Mesothelial cell of epicardium (in vitro differentiated cells): ENCODE measurements around the gene NOL11. TPM values are rescaled to one million over a fixed set of nuclear protein-coding genes. Genes with fewer than 3 reads are reported as not detected.
A peak's percentile ranks its signal among the peaks of the same experiment; 100 is the strongest.

Source experiments
- DNase-seq, 2 experiments: peaks; one replicate each; pipeline ENCODE4 v3.0.0; 2021; ENCODE audit warnings: low spot score in 2 of 2; ENCODE audit not compliant: unreplicated experiment in 2 of 2
- H3K27ac Mint-ChIP-seq: 2 replicates; pipeline ENCODE4 v1.8.0; 2021; ENCODE audit warnings: mixed read lengths
- H3K27me3 Mint-ChIP-seq: 2 replicates; pipeline ENCODE4 v1.8.0; 2021; ENCODE audit warnings: low read depth, mixed read lengths
- H3K36me3 Mint-ChIP-seq: 2 replicates; pipeline ENCODE4 v1.8.0; 2021; ENCODE audit warnings: mixed read lengths
- H3K4me1 Mint-ChIP-seq: 2 replicates; pipeline ENCODE4 v1.8.0; 2021; ENCODE audit warnings: mixed read lengths
- H3K4me3 Mint-ChIP-seq: 2 replicates; pipeline ENCODE4 v1.8.0; 2021; ENCODE audit warnings: mild to moderate bottlenecking, moderate library complexity, mixed read lengths
- H3K9me3 Mint-ChIP-seq: 2 replicates; pipeline ENCODE4 v1.8.0; 2021; ENCODE audit warnings: mixed read lengths
- total RNA-seq: library from RNA; stranded (reverse); gene quantifications from 3 replicates; pipeline ENCODE4 v1.2.1, GENCODE V29; 2021
- TF ChIP-seq, protein P1 (sequence below): fragments of 200-600 bp; sonication (generic); IDR thresholded peaks from one replicate; pipeline ENCODE4 v1.5.0; 2021; ENCODE audit warnings: antibody characterized with exemption; ENCODE audit not compliant: unreplicated experiment

Gene NOL11
- total RNA-seq, 1 donor from 2014 or later: 51.4 TPM

DNA sequence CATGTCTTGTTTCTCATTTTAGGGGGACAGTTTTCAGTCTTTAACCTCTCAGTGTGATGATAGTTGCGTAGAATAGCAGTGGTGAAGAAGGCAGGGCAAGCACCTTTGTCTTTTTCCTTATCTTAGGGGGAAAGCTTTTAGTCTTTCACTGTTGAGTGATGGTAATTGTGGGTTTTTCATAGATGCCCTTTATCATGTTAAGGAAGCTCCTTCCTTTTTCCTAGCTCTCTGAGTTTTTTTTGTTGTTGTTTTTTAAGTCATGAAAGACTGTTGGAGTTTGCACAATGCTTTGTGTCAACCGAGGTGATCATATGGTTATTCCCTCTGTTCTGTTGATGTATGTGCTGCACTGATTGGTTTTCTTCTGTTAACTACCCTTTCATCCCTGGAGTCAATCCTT lies 15.7 kb downstream of the NOL11 start:
- H3K27ac Mint-ChIP-seq: peak overlapping the region; percentile 2
- no peaks in the 10 kb centered on the region for H3K27me3 Mint-ChIP-seq
- no peak for DNase-seq
- H3K9me3 Mint-ChIP-seq: peaks cover 10% of the 10 kb centered on the region
- TF ChIP-seq, protein P1, sequence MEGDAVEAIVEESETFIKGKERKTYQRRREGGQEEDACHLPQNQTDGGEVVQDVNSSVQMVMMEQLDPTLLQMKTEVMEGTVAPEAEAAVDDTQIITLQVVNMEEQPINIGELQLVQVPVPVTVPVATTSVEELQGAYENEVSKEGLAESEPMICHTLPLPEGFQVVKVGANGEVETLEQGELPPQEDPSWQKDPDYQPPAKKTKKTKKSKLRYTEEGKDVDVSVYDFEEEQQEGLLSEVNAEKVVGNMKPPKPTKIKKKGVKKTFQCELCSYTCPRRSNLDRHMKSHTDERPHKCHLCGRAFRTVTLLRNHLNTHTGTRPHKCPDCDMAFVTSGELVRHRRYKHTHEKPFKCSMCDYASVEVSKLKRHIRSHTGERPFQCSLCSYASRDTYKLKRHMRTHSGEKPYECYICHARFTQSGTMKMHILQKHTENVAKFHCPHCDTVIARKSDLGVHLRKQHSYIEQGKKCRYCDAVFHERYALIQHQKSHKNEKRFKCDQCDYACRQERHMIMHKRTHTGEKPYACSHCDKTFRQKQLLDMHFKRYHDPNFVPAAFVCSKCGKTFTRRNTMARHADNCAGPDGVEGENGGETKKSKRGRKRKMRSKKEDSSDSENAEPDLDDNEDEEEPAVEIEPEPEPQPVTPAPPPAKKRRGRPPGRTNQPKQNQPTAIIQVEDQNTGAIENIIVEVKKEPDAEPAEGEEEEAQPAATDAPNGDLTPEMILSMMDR: no peak
- H3K4me1 Mint-ChIP-seq: no peaks in the 10 kb centered on the region
- no peak overlapping the region for H3K4me3 Mint-ChIP-seq
- peaks cover 58% of the 10 kb centered on the region for H3K36me3 Mint-ChIP-seq

DNA sequence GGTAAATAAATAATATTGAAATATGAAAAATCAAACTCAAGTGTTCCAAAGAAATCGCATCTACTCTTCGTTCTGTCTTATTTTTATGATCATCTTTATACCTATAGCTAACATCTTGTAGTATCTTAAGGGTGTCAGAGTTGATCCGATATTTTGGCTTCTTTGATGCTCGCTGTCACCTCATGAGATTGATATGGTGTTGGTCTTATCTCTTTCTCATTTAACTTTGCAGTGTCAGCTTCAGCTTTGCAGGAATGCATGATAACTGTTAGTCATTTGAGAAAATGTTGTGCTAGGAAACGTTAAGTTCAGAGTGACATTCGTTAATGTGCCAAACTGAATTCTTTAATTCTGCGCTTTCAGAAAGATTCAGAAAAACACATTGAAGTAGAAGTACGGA lies 19.4 kb downstream of the NOL11 start:
- Mint-ChIP-seq H3K27ac (no peak overlapping the region), H3K9me3 (no peaks in the 10 kb centered on the region), H3K27me3 (no peaks in the 10 kb centered on the region), H3K4me3 (no peak overlapping the region), H3K4me1 (no peaks in the 10 kb centered on the region), H3K36me3 (peaks cover 27% of the 10 kb centered on the region)
- TF ChIP-seq, protein P1: no peak
- DNase-seq: no peak

DNA sequence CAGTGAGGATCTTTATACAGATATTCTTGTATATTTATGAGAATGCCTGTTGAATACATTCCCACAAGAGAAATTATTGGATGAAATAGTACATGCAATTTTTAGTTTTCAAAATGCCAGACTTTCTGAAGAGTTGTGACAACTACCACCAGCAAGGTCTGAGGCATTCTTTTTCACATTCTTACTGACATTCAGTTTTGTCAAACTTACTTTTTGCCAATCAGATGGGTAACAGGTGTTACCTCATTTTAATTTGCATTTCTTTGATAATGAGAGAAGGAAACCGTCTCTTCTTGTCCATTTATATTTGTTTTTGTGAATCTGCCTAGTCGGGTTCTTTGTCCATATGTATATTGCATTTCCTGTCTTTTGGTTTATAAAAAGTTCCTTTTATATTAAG lies 24.3 kb downstream of the NOL11 start:
- H3K9me3 Mint-ChIP-seq: no peaks in the 10 kb centered on the region
- TF ChIP-seq, protein P1: no peak
- no peak overlapping the region for H3K4me3 Mint-ChIP-seq
- H3K27ac Mint-ChIP-seq: no peak overlapping the region
- H3K36me3 Mint-ChIP-seq: peaks cover 23% of the 10 kb centered on the region
- DNase-seq: no peak
- no peaks in the 10 kb centered on the region for H3K4me1 Mint-ChIP-seq
- H3K27me3 Mint-ChIP-seq: no peaks in the 10 kb centered on the region

DNA sequence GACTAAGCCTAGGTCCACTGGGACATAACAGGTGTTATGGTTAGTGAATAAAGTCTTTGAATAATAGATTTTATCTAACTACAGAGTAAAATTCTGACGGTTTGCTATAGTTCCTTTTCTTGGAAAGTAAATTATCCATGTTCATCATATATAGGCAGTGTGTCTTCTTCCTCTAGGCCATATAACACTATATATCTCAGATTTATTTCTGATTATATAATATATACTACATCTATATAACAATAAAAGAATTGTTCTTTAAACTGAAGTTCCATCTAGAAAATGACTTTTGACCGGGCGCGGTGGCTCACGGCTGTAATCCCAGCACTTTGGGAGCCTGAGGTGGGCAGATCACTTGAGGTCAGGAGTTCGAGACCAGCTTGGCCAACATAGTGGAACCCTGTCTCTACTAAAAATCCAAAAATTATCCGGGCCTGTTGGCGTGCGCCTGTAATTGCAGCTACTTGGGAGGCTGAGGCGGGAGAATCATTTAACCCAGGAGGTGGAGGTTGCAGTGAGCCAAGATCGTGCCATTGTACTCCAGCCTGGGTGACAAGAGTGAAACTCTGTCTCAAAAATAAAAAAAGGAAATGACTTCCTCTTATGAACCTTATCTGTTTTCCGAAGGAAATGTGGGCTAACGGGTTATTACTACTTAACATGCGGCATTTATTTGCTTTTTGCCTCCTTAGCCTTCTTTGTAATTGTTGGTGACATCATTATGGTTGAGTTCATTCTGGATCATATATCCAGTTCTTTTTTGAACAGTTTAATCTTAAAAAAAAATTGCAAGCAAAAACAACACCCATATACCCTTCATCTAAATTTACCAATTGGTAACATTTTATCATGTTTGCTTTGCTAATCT lies 29.2 kb downstream of the NOL11 start:
- DNase-seq: no peak
- no peaks in the 10 kb centered on the region for H3K27me3 Mint-ChIP-seq
- H3K36me3 Mint-ChIP-seq: peaks cover 21% of the 10 kb centered on the region
- no peak overlapping the region for H3K4me3 Mint-ChIP-seq
- H3K9me3 Mint-ChIP-seq: no peaks in the 10 kb centered on the region
- no peaks in the 10 kb centered on the region for H3K4me1 Mint-ChIP-seq
- no peak overlapping the region for H3K27ac Mint-ChIP-seq
- TF ChIP-seq, protein P1: no peak

DNA sequence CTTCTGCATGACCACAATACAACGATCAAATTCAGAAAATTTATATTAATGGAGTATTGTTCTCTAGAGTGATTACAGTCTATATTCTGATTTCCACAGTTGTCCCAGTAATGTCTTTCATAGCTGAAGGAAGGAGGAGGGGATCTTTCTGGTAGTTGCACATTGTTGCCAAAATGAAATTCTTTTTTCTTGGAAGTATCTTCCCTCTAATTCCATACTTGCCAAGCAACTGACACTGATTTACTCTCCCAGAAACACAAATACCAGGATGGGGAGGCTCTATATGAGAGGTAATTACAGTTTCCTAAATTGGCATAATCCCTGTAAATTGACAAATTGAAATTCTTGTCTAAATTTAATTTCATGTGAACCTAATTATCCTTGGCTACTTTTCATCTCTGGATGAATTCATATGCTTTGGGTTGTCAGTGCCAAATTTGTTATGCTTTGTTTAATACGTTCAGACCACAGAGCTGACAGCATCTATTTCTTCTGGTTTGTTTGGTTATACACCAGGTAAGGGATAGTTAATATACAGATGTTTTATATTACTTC lies 30.0 kb downstream of the NOL11 start:
- Mint-ChIP-seq H3K27ac (no peak overlapping the region), H3K4me3 (no peak overlapping the region), H3K36me3 (peaks cover 19% of the 10 kb centered on the region), H3K9me3 (no peaks in the 10 kb centered on the region), H3K4me1 (no peaks in the 10 kb centered on the region), H3K27me3 (no peaks in the 10 kb centered on the region)
- TF ChIP-seq, protein P1: no peak
- DNase-seq: no peak
